Left ventricle myocardium superior (tissue), 1 donor: ENCODE data around the gene FRRS1L. TPM values are rescaled to one million over a fixed set of nuclear protein-coding genes. Genes with fewer than 3 reads are reported as not detected.

Experiments used
- ATAC-seq: fragments of 200-7000 bp; cut with Tn5 transposase; one replicate; pipeline ENCODE4 v1.9.1; 2020; ENCODE audit warnings: mild to moderate bottlenecking, moderate library complexity
- DNase-seq: peaks from one replicate; pipeline ENCODE4 v3.0.0-alpha.2; 2020
- intact Hi-C: fragments of 100-400 bp; cut with micrococcal nuclease; formaldehyde crosslinking; loops from one replicate; pipeline ENCODE4 v1.11.0; 2022
- total RNA-seq: library from RNA; stranded (reverse); fragmentation: NEBNext Ultra II Directional; extraction: Animal tissue kit (Norgen Biotek cat#: 25700); gene quantifications from one replicate; pipeline ENCODE4 v1.2.1, GENCODE V29; 2021
- donor health status: DM: no; HTN: yes; CAD: no; lungs with severe emphysema.

The FRRS1L gene
- total RNA-seq, 1 donor from 2014 or later: 2.2 TPM

DNA sequence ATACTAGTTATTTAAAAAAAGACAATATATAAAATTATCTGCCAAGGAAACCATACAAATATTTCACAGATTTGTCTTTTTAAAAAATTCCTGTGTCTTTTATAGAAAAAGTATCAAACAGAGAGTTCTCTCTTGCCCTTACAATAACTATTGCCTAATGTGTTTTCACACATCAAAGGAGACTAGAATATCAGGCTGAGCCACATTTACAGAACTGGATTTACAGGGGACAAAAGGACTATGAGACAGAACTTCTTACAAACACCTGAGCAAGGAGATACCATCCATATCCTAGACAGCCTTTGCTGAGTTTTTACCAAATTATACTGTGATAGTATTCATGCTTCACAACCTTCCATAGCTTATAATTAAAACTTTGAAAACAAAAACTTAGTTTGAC lies 81.5 kb downstream of the FRRS1L start:
- DNase-seq: no peak
- intact Hi-C loops: no loop called here
- no peak for ATAC-seq

DNA sequence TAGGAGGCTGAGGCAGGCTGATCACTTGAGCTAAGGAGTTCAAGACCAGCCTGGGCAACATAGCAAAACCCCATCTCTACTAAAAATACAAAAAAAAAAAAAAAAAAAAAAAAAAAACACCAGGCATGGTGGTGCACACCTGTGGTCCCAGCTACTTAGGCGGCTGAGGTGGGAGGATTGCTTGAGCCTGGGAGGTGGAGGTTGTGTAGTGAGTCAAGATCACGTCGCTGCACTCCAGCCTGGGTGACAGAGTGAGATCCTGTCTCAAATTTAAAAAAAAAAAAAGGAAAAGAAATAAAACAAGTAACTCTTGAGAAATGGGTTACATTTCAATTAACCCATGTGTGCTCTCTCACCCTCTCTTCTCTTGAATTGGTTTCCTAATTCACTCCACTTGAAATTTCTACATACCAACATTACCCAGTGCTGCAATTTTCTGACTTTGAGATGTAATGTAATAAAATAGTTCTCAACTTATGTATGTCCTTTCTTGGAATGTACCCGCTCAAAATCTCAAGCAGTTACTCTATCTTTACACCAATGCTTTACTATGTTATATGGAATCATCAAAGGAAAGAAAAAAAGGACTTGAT lies 83.1 kb downstream of the FRRS1L start:
- intact Hi-C loops: no loop called here
- DNase-seq (no peak), ATAC-seq (no peak)

DNA sequence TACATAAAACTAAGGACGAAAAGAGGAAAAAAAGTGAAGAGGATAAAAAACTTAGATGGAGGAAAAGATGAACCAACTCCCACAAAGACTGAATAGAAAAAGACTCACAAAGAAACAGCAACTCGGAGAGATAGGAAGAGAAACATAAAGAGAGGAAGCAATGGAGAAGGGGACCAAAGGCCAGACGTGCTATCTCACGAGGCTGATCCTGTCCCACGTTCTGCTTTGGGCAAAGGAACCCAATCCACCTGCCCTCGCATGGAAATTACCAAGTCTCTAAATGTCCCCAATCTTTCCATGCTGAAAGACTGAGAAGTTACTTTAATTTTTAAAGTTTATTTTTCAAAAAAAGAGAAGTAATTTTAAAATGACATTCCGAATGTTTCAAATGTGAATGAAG lies 83.9 kb downstream of the FRRS1L start:
- ATAC-seq (no peak), DNase-seq (no peak)
- intact Hi-C loops: no loop called here

DNA sequence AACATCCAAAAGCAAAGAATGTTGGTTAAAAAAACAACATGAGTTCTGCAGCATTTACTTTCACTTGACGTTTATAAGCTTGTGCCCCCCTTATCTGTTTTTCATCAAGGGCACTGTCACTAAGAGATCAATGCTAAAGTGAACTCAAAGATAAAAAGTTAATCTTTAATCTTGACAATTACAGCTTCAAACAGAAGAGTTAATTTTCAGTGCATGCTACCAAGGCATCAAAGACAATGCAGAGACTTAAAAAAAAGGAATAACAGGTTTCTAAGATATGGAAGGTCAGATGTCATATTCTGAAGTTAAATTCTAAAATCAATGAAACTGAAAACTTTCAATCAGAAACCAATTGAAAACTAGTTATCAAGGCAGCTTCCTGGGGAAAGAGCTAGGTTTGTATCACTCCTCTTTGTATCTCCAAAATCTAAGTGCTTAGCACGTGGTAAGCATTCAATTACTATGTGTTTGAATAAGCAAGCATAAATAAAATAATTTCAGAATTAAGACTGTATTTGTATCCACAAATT lies 84.9 kb downstream of the FRRS1L start:
- DNase-seq (no peak), ATAC-seq (no peak)
- intact Hi-C loops: no loop called here

Other genes with a start within 250 kb of the FRRS1L start
- gene ELP1, start 233.1 kb downstream of the FRRS1L start, total RNA-seq: 20.7 TPM
- 16.3 TPM for gene ABITRAM, start 232.8 kb downstream of the FRRS1L start, total RNA-seq
- gene CTNNAL1, start 153.8 kb downstream of the FRRS1L start, total RNA-seq: 77.9 TPM
- gene TMEM245, start 47.3 kb downstream of the FRRS1L start, total RNA-seq: 112 TPM
- 8.9 TPM for gene EPB41L4B, start 153.8 kb upstream of the FRRS1L start, total RNA-seq